Anterior cingulate cortex (tissue), 58 donors: ENCODE measurements around the gene PLEKHF1.

Source experiments
- DNase-seq, 58 donors: peaks; one replicate each; lab custom pipeline; 2025; lab: John Stamatoyannopoulos, UW

Gene PLEKHF1

GRCh38 chr19:29634002-29634401, 31.3 kb upstream of the PLEKHF1 start:
- DNase-seq = no peak

- DNase-seq = no peak
These were observed 30.7 kb upstream of the PLEKHF1 start for GRCh38 chr19:29634423-29635130.

- DNase-seq = no peak
These were observed 29.3 kb upstream of the PLEKHF1 start for GRCh38 chr19:29635963-29636362.

- no peak for DNase-seq
These were observed 28.5 kb upstream of the PLEKHF1 start for GRCh38 chr19:29636553-29637360.

- no peak for DNase-seq
These were observed 26.2 kb upstream of the PLEKHF1 start for GRCh38 chr19:29639086-29639485.

- DNase-seq = no peak
These were observed 25.0 kb upstream of the PLEKHF1 start for GRCh38 chr19:29640231-29640630.

GRCh38 chr19:29641597-29641996, 23.7 kb upstream of the PLEKHF1 start:
- no peak for DNase-seq

- no peak for DNase-seq
These were observed 21.8 kb upstream of the PLEKHF1 start for GRCh38 chr19:29643361-29643935.

- DNase-seq = no peak
These were observed 21.1 kb upstream of the PLEKHF1 start for GRCh38 chr19:29644210-29644609.

GRCh38 chr19:29645491-29645867, 19.8 kb upstream of the PLEKHF1 start:
- no peak for DNase-seq

- peak in 25 of 58 donors; percentile 3 to 44 (median 19) for DNase-seq
These were observed 19.4 kb upstream of the PLEKHF1 start for GRCh38 chr19:29645911-29646310.

GRCh38 chr19:29650772-29651387, 14.4 kb upstream of the PLEKHF1 start:
- no peak for DNase-seq

GRCh38 chr19:29651622-29652394, 13.5 kb upstream of the PLEKHF1 start:
- no peak for DNase-seq

- no peak for DNase-seq
These were observed 11.9 kb upstream of the PLEKHF1 start for GRCh38 chr19:29653398-29653797.

GRCh38 chr19:29655648-29656335, 9.5 kb upstream of the PLEKHF1 start:
- DNase-seq = no peak

- no peak for DNase-seq
These were observed 6.9 kb upstream of the PLEKHF1 start for GRCh38 chr19:29658221-29658991.

GRCh38 chr19:29660835-29661234, 4.4 kb upstream of the PLEKHF1 start:
- DNase-seq = no peak

GRCh38 chr19:29662278-29662603, 3.0 kb upstream of the PLEKHF1 start:
- DNase-seq = no peak
